ENCODE results near the gene SUN1.
"Not testable (repeated sequence)": the region's sequence is repeated elsewhere in the genome, so short reads cannot be mapped to it uniquely, and the experiment has no call there.

SUN1 gene

GRCh38 chr7:833601-834258 is 1.5 kb downstream of the SUN1 start:
- DNase-seq (ENCODE audit: low read depth), result no peak

GRCh38 chr7:834277-834676 is 2.0 kb downstream of the SUN1 start:
- DNase-seq (ENCODE audit: low read depth), result no peak

- DNase-seq (ENCODE audit: low read depth), result no peak
Measured at GRCh38 chr7:835021-835420, 2.7 kb downstream of the SUN1 start.

GRCh38 chr7:835485-836401 is 3.5 kb downstream of the SUN1 start:
- DNase-seq (ENCODE audit: low read depth), result no peak

GRCh38 chr7:836429-836828 is 4.2 kb downstream of the SUN1 start:
- no peak for DNase-seq (ENCODE audit: low read depth)

- no peak for DNase-seq (ENCODE audit: low read depth)
Measured at GRCh38 chr7:837001-837400, 4.7 kb downstream of the SUN1 start.

- DNase-seq (ENCODE audit: low read depth), result no peak
Measured at GRCh38 chr7:840001-840600, 7.8 kb downstream of the SUN1 start.

- DNase-seq (ENCODE audit: low read depth), result no peak
Measured at GRCh38 chr7:841943-842342, 9.7 kb downstream of the SUN1 start.

- no peak for DNase-seq (ENCODE audit: low read depth)
Measured at GRCh38 chr7:842431-843031, 10.3 kb downstream of the SUN1 start.

GRCh38 chr7:843230-843629 is 11.0 kb downstream of the SUN1 start:
- DNase-seq (ENCODE audit: low read depth), result no peak

GRCh38 chr7:844043-844442 is 11.8 kb downstream of the SUN1 start:
- no peak for DNase-seq (ENCODE audit: low read depth)

GRCh38 chr7:844514-844913 is 12.2 kb downstream of the SUN1 start:
- no peak for DNase-seq (ENCODE audit: low read depth)

- no peak for DNase-seq (ENCODE audit: low read depth)
Measured at GRCh38 chr7:845091-845490, 12.8 kb downstream of the SUN1 start.

GRCh38 chr7:845731-846130 is 13.5 kb downstream of the SUN1 start:
- DNase-seq (ENCODE audit: low read depth), result no peak

GRCh38 chr7:846958-847650 is 14.8 kb downstream of the SUN1 start:
- DNase-seq (ENCODE audit: low read depth), result not testable (repeated sequence)

- not testable (repeated sequence) for DNase-seq (ENCODE audit: low read depth)
Measured at GRCh38 chr7:847728-848127, 15.5 kb downstream of the SUN1 start.

- no peak for DNase-seq (ENCODE audit: low read depth)
Measured at GRCh38 chr7:849145-849544, 16.9 kb downstream of the SUN1 start.

- no peak for DNase-seq (ENCODE audit: low read depth)
Measured at GRCh38 chr7:849781-850180, 17.5 kb downstream of the SUN1 start.

GRCh38 chr7:851204-851603 is 18.9 kb downstream of the SUN1 start:
- DNase-seq (ENCODE audit: low read depth), result no peak

GRCh38 chr7:853366-854117 is 21.3 kb downstream of the SUN1 start:
- DNase-seq (ENCODE audit: low read depth), result no peak

- no peak for DNase-seq (ENCODE audit: low read depth)
Measured at GRCh38 chr7:854118-854775, 22.0 kb downstream of the SUN1 start.
